ENCODE results near the gene PAK6.

GRCh38 chr15:40322531-40323238 lies 83.8 kb downstream of the PAK6 start:
- no peak for TF ChIP-seq CTCF (IDR thresholded peaks at IDR 0.05; ENCODE audit: insufficient read depth, low read length, poor library complexity, severe bottlenecking)
- no peak for TF ChIP-seq EZH2phosphoT487 (conservative IDR thresholded peaks at IDR 0.05; ENCODE audit: low read length)
